SU-DHL-6 (cell line): ENCODE results near the gene TBC1D9B.

Source experiments
- H2AFZ ChIP-seq: fragments of 200-600 bp; sonication (generic); 2 replicates; pipeline ENCODE4 v1.6.1; 2014; ENCODE audit warnings: low read depth, mild to moderate bottlenecking, moderate library complexity, mixed read lengths, antibody characterized with exemption, low read length; ENCODE audit not compliant: severe bottlenecking
- H3F3A ChIP-seq: fragments of 200-600 bp; shearing (Covaris generic); 2 replicates; pipeline ENCODE4 v1.6.0; 2016; ENCODE audit warnings: antibody characterized with exemption, mild to moderate bottlenecking; ENCODE audit not compliant: insufficient read depth
- H3K27ac ChIP-seq: fragments of 200-600 bp; sonication (generic); 2 replicates; pipeline ENCODE4 v1.5.1; 2016; ENCODE audit warnings: low read depth, mild to moderate bottlenecking, low read length, moderate library complexity, mixed read lengths
- H3K27me3 ChIP-seq: fragments of 200-600 bp; sonication (generic), shearing (Covaris generic); 2 replicates; pipeline ENCODE4 v1.6.0; 2014; ENCODE audit warnings: mild to moderate bottlenecking, low read length
- H3K36me3 ChIP-seq: fragments of 200-600 bp; sonication (generic); 2 replicates; pipeline ENCODE4 v1.6.1; 2014; ENCODE audit warnings: mild to moderate bottlenecking, low read length, mixed read lengths
- H3K4me2 ChIP-seq: fragments of 300-600, 200-600 bp; shearing (Covaris generic), sonication (generic); 2 replicates; pipeline ENCODE4 v1.6.0; 2014; ENCODE audit warnings: low read length, low read depth, mild to moderate bottlenecking; ENCODE audit not compliant: poor library complexity, severe bottlenecking
- H3K4me3 ChIP-seq: fragments of 200-600 bp; sonication (generic); 2 replicates; pipeline ENCODE4 v1.5.1; 2014; ENCODE audit warnings: antibody characterized with exemption, low read length, mild to moderate bottlenecking, mixed read lengths; ENCODE audit not compliant: insufficient read depth, poor library complexity, severe bottlenecking
- H3K79me2 ChIP-seq: fragments of 200-600 bp; sonication (generic); 2 replicates; pipeline ENCODE4 v1.6.1; 2014; ENCODE audit warnings: mild to moderate bottlenecking, low read length, moderate library complexity; ENCODE audit not compliant: insufficient read depth
- H3K9ac ChIP-seq: fragments of 200-600 bp; sonication (generic); 2 replicates; pipeline ENCODE4 v1.7.0; 2014; ENCODE audit warnings: mild to moderate bottlenecking, low read length
- H3K9me2 ChIP-seq: fragments of 200-600 bp; sonication (generic); replicated peaks from 2 replicates; pipeline ENCODE4 v1.6.1; 2014; ENCODE audit warnings: low read length; ENCODE audit not compliant: insufficient read depth
- H3K9me3 ChIP-seq: fragments of 200-600 bp; sonication (generic); 2 replicates; pipeline ENCODE4 v1.6.1; 2014; ENCODE audit warnings: low read length, mixed read lengths; ENCODE audit not compliant: insufficient read depth
- H4K20me1 ChIP-seq: fragments of 200-600 bp; sonication (generic); 2 replicates; pipeline ENCODE4 v1.6.1; 2014; ENCODE audit warnings: low read depth, mild to moderate bottlenecking, antibody characterized with exemption, low read length, moderate library complexity, mixed read lengths
- CTCF ChIP-seq: fragments of 200-600 bp; sonication (generic); IDR thresholded peaks from one replicate; pipeline ENCODE4 v1.5.1; 2017; ENCODE audit warnings: antibody characterized with exemption, mild to moderate bottlenecking, low read length, moderate library complexity; ENCODE audit not compliant: insufficient read depth, poor library complexity, severe bottlenecking
- EZH2phosphoT487 ChIP-seq: fragments of 200-600 bp; sonication (generic), shearing (Covaris generic); conservative IDR thresholded peaks from 2 replicates; pipeline ENCODE4 v1.6.1; 2018; ENCODE audit warnings: mild to moderate bottlenecking, antibody characterized with exemption, low read length, moderate library complexity, mixed read lengths

TBC1D9B gene

GRCh38 chr5:179923436-179923835 is 15.7 kb upstream of the TBC1D9B start:
- Histone ChIP-seq H2AFZ (no peak overlapping the region), H4K20me1 (no peaks in the 10 kb centered on the region), H3K79me2 (no peaks in the 10 kb centered on the region), H3K36me3 (no peaks in the 10 kb centered on the region), H3K27ac (no peak overlapping the region), H3K4me2 (no peak overlapping the region), H3K9me3 (no peaks in the 10 kb centered on the region), H3F3A (no peaks in the 10 kb centered on the region), H3K9me2 (no peaks in the 10 kb centered on the region), H3K9ac (no peak overlapping the region), H3K4me3 (no peak overlapping the region), H3K27me3 (no peaks in the 10 kb centered on the region)
- TF ChIP-seq CTCF: no peak
- no peak for TF ChIP-seq EZH2phosphoT487

GRCh38 chr5:179920175-179920574 is 12.5 kb upstream of the TBC1D9B start:
- Histone ChIP-seq H3F3A (no peaks in the 10 kb centered on the region), H3K27ac (no peak overlapping the region), H3K36me3 (no peaks in the 10 kb centered on the region), H2AFZ (no peak overlapping the region), H3K4me3 (no peak overlapping the region), H3K9ac (no peak overlapping the region), H3K9me3 (no peaks in the 10 kb centered on the region), H4K20me1 (no peaks in the 10 kb centered on the region), H3K9me2 (no peaks in the 10 kb centered on the region), H3K27me3 (no peaks in the 10 kb centered on the region), H3K4me2 (no peak overlapping the region), H3K79me2 (no peaks in the 10 kb centered on the region)
- TF ChIP-seq CTCF (no peak), EZH2phosphoT487 (no peak)

GRCh38 chr5:179919487-179920060 is 11.9 kb upstream of the TBC1D9B start:
- H3K4me3 ChIP-seq: no peak overlapping the region
- H3K36me3 ChIP-seq: no peaks in the 10 kb centered on the region
- H2AFZ ChIP-seq: no peak overlapping the region
- H3K9me3 ChIP-seq: no peaks in the 10 kb centered on the region
- H3K27ac ChIP-seq: no peak overlapping the region
- H3K79me2 ChIP-seq: no peaks in the 10 kb centered on the region
- H3K27me3 ChIP-seq: no peaks in the 10 kb centered on the region
- no peak for TF ChIP-seq CTCF
- no peak for TF ChIP-seq EZH2phosphoT487
- H3K9ac ChIP-seq: no peak overlapping the region
- H3K4me2 ChIP-seq: no peak overlapping the region
- H4K20me1 ChIP-seq: no peaks in the 10 kb centered on the region
- H3F3A ChIP-seq: no peaks in the 10 kb centered on the region
- no peaks in the 10 kb centered on the region for H3K9me2 ChIP-seq
